Prostate gland (tissue), 2 donors: ENCODE results near the gene COL12A1. TPM values are rescaled to one million over a fixed set of nuclear protein-coding genes. Genes with fewer than 3 reads are reported as not detected.

Experiments
- DNase-seq: peaks from one replicate; pipeline ENCODE4 v3.0.0-alpha.2; 2019; ENCODE audit warnings: low spot score
- H3K27ac ChIP-seq, 2 donors: fragments of 200-600 bp; sonication (generic); 2 replicates each; pipeline ENCODE4 v1.5.1; 2017 to 2019
- H3K27me3 ChIP-seq: fragments of 200-600 bp; sonication (generic); replicated peaks from 2 replicates; pipeline ENCODE4 v1.5.1; 2019; ENCODE audit not compliant: insufficient read depth
- H3K36me3 ChIP-seq, 2 donors: fragments of 200-600 bp; sonication (generic); 1 replicate in 1 of 2; 2 replicates in 1 of 2; pipeline versions ENCODE4 v1.5.1 to v1.8.1; 2017 to 2019
- H3K4me1 ChIP-seq: fragments of 200-600 bp; sonication (generic); replicated peaks from 2 replicates; pipeline ENCODE4 v1.5.1; 2019
- H3K4me3 ChIP-seq, 2 donors: fragments of 200-600 bp; sonication (generic); 2 replicates each; pipeline ENCODE4 v1.5.1; 2017 to 2019
- H3K9me3 ChIP-seq: fragments of 200-600 bp; sonication (generic); 2 replicates; pipeline ENCODE4 v1.5.1; 2017
- CTCF ChIP-seq, 4 experiments: fragments of 200-600 bp in 2 of 4; fragments of 450-650 bp in 2 of 4; sonication (generic) in 2 of 4; IDR thresholded peaks; 1 replicate in 3 of 4; 2 replicates in 1 of 4; pipeline ENCODE4 v1.5.1; 2016 to 2019; ENCODE audit warnings: antibody characterized with exemption in 4 of 4, mild to moderate bottlenecking in 2 of 4, moderate library complexity in 2 of 4
- POLR2A ChIP-seq: fragments of 450-650 bp; IDR thresholded peaks from one replicate; pipeline ENCODE4 v1.6.1; 2016; ENCODE audit warnings: antibody characterized with exemption, mild to moderate bottlenecking
- POLR2AphosphoS5 ChIP-seq: sonication (generic); formaldehyde crosslinking; IDR thresholded peaks from one replicate; pipeline ENCODE4 v1.6.1; 2017; ENCODE audit warnings: antibody characterized with exemption
- WGBS: methylation state at CpG from one replicate; pipeline ENCODE4 v1.1.5; 2018; 5-methylcytosine and 5-hydroxymethylcytosine counted together
- intact Hi-C: fragments of 100-400 bp; cut with DNase I; formaldehyde crosslinking; loops from one replicate; pipeline ENCODE4 v1.14.2; 2022
- total RNA-seq, 2 donors: library from RNA; depleted of rRNA; stranded (reverse); fragments of >200 nt; gene quantifications; one replicate each; pipeline ENCODE4 v1.1.0, GENCODE V29; 2016

The COL12A1 gene
- total RNA-seq, 2 donors from 2014 or later, result 8.6 to 40.6 TPM

DNA sequence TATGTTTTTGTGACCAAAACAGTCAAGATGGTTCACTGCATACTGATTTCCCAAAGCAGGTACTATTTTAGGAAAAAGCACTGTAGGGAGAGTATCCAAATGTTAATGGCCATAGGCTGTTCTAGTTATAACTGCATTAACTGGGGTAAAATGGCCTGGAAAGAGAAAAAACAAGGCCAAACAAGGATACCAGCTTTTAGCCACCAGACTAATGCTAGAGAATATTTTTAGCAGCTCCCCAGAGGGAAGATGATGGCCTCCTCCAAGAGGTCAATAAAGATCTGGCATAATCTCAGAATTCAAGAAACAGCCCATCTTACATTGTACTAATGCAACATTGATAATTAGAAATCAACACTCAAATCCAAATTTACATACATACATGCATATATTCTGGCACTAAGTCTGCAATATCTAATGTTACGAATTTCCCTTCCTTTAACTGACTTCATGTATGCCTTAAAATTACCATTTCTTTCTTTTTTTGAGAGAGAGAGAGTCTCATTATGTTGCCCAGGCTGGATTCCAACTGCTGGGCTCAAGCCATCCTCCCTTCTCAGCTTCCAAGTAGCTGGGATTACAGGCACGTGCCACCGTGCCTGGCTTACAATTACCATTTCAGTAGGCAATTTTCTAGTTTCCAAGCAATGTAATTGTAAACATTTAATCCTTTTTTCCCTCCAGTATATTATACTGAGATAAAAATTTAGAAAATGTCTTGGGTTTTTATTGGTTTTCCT lies 28.4 kb upstream of the COL12A1 start:
- Histone ChIP-seq H3K36me3 (no peaks in the 10 kb centered on the region), H3K27ac (no peak overlapping the region), H3K9me3 (no peaks in the 10 kb centered on the region), H3K4me3 (no peak overlapping the region), H3K27me3 (no peaks in the 10 kb centered on the region), H3K4me1 (no peaks in the 10 kb centered on the region)
- intact Hi-C loops, result no loop called here
- WGBS, result 40% methylated on average over 3 of the region's 3 CpGs
- DNase-seq, result no peak
- TF ChIP-seq POLR2A (no peak), CTCF (IDR thresholded peaks at IDR 0.05) (no peak), POLR2AphosphoS5 (no peak)

DNA sequence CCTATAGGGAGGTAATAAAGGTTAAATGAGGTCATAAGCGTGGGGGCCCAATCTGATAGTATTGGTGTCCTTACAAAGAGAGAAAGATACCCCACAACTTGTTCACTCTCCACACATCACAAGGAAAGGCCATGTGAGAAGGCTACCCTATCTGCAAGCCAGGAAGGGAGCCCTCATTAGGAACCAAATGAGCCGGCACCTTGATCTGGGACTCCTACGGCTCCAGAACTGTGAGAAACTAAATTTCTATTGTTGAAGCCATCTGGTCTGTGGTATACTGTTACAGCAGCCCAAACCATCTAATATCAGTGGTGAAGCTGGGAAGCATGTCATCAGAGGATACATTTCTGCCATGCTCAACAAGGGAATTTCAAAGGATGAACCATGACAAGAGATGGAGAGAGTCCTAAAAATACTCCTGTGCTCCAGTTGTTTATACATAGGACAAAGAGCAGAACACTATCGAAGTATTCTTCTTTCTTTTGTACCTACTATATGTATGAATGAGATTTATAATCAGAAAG lies 27.3 kb upstream of the COL12A1 start:
- TF ChIP-seq POLR2A, result no peak
- no peak for TF ChIP-seq CTCF (IDR thresholded peaks at IDR 0.05)
- no peak for TF ChIP-seq POLR2AphosphoS5
- Histone ChIP-seq H3K36me3 (no peaks in the 10 kb centered on the region), H3K9me3 (no peaks in the 10 kb centered on the region), H3K27ac (no peak overlapping the region), H3K4me1 (no peaks in the 10 kb centered on the region), H3K4me3 (no peak overlapping the region), H3K27me3 (no peaks in the 10 kb centered on the region)
- DNase-seq, result no peak
- intact Hi-C loops, result no loop called here
- 91% methylated on average over 4 of the region's 4 CpGs for WGBS

- no peaks in the 10 kb centered on the region for H3K36me3 ChIP-seq
- no peaks in the 10 kb centered on the region for H3K4me1 ChIP-seq
- H3K9me3 ChIP-seq, result no peaks in the 10 kb centered on the region
- 39% methylated on average over 10 of the region's 10 CpGs for WGBS
- no peaks in the 10 kb centered on the region for H3K27me3 ChIP-seq
- intact Hi-C loops, result no loop called here
- no peak overlapping the region for H3K4me3 ChIP-seq
- H3K27ac ChIP-seq, result no peak overlapping the region
- peak in 3 of 4 experiments; percentile 14 to 56 (median 43) for TF ChIP-seq CTCF (IDR thresholded peaks at IDR 0.05)
- TF ChIP-seq POLR2A, result no peak
- no peak for DNase-seq
Observed at GRCh38 chr6:75230484-75231325, 24.9 kb upstream of the COL12A1 start.

DNA sequence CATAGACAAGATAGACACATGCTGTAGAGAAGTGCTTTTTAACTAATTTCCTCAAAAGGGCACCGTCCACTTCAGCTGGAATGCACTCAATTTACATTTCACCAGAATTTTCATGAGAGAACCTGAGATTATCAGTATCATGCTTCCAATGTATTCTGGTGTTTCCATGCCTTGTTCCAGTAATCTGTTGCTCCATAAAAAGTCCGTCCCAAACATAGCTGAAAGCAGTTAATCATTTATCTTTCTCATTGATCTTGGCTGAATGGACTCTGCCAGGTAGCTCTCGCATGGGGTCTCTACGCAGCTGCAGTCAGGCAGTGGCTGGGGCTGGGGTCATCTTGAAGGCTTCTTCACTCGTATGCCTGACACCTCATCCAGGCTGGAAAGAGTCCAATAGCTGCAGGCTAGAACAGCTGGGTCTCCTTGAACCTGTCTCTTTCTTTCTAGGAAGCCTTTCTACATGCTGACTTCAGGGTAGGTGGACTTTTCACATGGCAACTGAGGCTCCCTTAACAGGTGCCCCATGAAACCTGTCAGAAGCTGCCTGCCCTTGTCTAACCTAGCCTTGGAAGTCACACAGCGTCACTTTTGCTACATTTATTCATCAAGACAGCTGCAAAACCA lies 18.6 kb upstream of the COL12A1 start:
- TF ChIP-seq POLR2A (no peak), CTCF (IDR thresholded peaks at IDR 0.05) (no peak), POLR2AphosphoS5 (no peak)

More for the DNA sequence above, 18.6 kb upstream of the COL12A1 start:
- no peak overlapping the region for H3K27ac ChIP-seq
- WGBS, result 50% methylated on average over 6 of the region's 6 CpGs
- no peaks in the 10 kb centered on the region for H3K4me1 ChIP-seq
- no peaks in the 10 kb centered on the region for H3K27me3 ChIP-seq
- no peaks in the 10 kb centered on the region for H3K9me3 ChIP-seq
- intact Hi-C loops, result no loop called here
- H3K36me3 ChIP-seq, result no peaks in the 10 kb centered on the region
- no peak overlapping the region for H3K4me3 ChIP-seq
- DNase-seq, result no peak
